GM21367 (cell line): Measurements from ENCODE around the gene FAAH.

ENCODE experiments used
- ATAC-seq: cut with Tn5 transposase; IDR thresholded peaks from one replicate; pipeline ENCODE4 v1.9.1; 2021; ENCODE audit not compliant: unreplicated experiment

Gene FAAH

DNA sequence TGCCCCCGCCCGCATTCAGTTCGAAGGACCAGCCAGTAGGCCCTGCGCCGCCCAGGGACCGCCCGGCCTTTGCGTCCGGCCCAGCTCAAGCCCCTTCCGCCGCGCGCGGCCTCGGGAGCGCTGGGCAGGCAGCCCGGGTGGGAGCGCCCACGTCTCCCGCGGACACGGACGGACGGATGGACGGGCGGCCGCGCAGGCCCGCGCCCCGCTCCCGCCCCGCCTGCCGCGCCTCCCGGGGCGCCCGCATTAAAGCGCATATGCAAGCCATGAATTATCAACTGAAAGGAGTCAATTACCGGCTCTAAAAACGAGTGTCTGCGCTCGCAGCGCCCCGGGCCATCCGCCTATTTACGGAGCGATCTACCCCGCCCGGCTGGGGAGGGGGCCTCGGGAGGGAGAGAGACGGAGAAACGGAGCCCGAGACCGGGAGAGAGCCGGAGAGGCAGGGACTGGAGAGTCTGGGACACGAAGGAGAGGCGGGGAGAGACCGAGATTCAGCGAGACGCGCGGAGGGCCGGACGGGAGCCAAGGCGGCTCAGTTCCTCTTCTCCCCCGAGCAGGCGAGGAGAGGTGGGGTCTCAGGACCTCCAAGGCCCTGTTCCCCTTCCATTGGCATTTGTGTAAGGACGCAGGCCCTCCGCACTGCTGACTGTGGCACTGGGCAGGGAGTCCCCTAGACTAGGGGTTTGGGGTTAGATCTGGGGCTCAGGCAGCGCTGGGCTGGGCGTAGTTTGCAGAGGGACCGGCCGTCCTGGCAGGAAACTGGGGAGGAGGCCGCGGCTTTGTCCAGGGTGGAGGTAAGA is 54.2 kb downstream of the FAAH start:
- ATAC-seq = no peak

DNA sequence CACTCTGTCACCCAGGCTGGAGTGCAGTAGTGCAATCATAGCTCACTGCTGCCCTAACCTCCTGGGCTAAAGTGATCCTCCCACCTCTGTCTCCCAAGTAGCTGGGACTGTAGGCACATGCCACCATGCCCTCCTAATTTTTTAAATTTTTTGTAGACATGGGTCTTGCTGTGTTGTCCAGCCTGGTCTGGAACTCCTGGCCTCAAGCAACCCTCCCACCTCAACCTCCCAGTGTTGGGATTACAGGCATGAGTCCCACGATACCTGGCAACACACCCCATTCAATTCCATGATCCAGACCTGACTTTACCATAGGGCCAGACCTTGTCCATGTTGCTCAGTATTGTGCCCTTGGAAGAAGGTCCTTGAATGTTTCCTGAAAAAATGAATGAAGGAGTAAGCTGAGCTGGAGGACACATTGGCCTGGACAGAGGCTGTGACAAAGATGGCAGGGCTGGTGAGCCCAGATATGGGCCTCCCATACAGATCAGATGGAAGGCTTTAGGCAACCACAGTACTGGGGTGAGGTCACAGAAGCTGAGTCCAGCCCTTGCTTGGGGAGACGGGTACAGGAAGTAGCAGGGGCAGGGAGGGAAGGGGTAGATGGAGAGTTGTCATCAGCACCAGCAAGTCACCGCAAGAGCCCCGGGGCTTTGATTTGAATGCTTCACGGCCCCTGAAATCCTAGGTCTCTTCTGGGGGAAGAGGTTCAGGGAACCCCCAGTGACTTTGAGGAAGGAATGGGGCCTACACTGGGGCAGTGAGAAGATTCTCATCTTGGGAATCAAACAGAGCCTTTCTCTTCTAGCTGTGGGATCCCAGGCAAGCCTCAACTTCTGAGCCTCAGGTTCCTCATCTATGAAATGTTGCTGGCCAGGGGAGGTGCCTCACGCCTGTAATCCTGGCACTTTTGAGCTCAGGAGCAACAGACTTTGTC is 55.4 kb downstream of the FAAH start:
- no peak for ATAC-seq

DNA sequence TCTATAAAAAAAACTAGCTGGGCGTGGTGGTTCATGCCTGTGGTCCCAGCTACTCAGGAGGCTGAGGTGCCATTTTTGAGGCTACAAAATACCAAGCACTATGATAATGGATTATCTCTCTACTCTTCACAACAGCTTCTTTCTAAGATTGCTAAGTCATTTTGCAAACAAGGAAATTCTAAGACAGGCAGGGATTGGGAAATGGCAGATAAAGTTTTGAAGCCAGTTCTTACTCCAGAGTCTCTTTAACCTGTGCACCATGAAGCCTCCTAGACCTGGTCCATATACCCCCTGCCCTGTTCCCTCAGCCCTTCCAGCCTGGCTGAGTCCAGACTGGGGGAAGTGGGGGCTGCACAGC is 56.0 kb downstream of the FAAH start:
- ATAC-seq = no peak

DNA sequence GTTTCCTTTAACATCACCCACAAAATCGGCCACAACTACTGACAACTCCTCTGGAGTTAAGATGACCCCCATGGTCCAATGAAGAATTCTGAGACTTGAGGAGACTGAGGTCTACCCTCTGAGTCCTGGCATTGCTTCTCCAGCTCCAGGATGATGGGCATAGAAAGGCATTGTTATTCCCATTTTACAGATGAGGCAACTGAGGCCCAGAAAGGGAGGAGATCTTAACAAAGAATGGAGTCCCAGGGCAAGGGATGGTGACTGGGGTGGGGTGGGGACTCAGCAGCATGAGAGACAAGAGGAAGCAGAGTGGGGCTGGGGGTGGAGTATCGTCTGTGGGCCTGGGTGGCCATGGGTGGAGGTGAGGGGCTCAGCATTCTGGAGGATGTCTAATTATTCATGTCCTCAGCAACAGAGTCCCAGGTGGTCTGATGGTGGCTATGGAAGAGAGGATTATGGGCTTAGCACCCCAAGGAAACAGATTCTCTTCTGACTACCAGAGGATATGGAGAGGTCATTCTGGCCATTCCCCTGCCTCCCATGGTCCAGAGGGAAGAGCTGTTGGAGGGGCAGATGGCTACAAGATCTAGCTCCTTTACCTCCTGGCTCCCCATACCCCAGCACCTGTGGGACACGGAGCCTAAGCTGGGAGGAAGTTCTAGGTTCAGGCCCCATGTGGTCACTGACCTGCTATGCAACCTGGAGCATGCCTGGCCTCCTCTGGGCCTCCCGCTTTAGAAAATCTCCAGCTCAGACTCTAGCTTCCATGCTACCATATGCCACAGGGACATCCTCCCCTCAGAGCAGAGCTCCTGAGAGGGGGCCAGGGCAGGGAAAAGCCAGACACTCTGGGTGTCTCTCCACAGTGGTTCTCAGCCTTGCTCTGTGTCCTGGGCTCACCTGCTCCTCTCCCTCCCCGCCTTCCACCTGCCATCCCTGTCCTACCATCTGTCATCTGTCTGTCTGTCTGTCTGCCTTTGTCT is 58.1 kb downstream of the FAAH start:
- no peak for ATAC-seq

GRCh38 chr1:46452931-46453325 is 58.8 kb downstream of the FAAH start:
- ATAC-seq = no peak

DNA sequence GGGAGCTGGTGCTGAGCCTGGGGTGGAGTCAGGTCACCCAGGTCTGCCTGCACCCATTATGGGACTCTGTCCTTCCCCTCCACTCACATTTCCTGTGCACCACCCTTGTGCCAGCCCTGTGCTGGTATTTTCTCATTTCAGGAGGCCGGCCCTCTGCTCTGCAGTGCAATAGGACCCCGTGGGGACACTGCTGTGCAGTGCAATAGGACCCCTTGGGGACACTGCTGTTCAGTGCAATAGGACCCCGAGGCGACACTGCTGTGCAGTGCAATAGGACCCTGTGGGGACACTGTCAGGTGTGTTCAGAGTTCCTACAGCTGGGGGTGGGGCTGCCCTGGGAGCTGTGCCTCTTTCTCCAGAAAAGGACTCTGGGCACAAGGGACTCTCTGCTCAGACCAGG is 59.3 kb downstream of the FAAH start:
- no peak for ATAC-seq

DNA sequence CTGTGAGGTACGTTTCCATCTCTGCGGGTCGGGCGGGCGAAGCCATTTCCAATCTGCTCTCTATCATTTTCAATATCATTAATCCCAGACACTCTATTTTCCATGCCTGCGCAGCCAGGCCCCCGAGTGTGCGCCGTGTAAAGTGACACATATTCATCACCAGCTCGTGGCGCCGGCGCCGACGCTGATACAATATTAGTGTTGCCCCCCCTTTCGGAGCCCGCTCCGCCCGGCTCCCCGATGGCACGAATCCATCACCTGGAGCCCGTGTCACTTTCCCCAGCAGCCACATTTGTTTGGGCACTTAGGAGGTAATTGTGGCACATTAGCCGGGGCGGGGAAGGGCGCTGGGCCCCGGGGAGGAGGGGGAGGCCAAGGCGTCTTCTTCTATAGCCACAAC is 61.8 kb downstream of the FAAH start:
- ATAC-seq = no peak

DNA sequence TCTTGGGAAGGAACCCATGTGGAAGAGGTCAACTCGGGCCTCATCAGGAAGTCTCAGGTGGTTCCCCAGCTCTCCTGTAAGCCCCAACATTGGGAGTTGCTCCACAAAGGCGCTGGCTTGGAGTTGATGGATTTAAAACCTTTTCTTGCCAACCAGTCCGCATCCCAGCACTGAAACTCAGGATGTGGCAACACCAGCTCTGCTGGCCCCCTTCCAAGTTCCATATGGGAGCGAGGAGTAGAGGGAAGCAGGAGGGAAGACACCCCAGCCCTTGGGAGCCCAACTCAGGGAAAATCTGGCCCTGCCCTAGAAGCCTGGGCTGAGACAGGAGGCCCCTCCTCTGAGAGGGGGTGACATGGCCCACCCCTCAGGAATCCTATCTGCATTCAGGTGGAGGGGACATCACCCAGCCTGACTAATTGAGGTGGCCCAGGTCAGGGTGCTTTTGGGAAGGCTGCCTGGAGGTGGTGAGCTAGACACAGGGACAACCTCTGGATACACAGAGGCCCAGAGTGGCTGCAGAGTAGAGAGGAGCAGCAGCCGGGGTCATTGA is 62.4 kb downstream of the FAAH start:
- ATAC-seq = no peak

- no peak for ATAC-seq
Measured at GRCh38 chr1:46457178-46457577, 63.1 kb downstream of the FAAH start.

DNA sequence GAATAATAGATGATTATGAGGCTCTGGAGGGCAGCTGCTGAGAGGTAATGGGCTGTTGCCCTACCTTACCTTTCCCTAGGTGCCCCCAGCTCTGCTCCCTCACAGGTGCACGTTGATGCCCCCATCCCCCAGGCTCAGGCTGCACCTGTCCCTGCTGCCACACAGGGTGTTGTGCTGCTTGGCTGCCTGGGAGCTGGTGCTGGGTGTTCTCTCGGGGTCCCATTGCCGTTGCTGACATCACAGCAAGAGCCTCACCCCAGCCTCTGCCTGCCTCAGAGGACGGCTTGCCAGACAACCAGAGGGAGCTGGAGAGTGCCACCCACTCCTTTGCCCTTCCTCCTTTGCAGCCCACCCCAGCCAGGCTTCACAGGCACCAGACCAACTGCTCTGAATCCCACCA is 64.1 kb downstream of the FAAH start:
- ATAC-seq = no peak

- ATAC-seq = no peak
Measured at GRCh38 chr1:46458846-46459245, 64.7 kb downstream of the FAAH start.

DNA sequence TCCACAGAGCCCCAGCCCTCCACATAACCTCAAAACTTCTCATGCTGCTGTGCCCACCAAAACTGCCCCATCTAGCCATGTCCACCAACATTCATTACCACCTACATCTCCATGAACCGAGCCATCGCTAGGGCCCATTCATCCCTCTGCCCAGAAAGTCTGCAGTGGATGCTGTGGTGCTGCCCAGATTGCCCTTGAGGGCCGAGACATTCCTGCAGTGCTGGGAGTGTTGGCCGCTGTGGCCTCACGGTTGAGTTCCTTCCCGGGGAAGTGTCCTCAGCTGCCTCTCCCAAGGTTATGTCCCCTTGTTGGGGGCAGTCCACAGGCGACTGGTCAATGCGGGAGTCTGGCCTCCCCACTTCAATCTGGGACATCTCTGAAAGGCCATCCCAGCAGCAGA is 65.2 kb downstream of the FAAH start:
- no peak for ATAC-seq

DNA sequence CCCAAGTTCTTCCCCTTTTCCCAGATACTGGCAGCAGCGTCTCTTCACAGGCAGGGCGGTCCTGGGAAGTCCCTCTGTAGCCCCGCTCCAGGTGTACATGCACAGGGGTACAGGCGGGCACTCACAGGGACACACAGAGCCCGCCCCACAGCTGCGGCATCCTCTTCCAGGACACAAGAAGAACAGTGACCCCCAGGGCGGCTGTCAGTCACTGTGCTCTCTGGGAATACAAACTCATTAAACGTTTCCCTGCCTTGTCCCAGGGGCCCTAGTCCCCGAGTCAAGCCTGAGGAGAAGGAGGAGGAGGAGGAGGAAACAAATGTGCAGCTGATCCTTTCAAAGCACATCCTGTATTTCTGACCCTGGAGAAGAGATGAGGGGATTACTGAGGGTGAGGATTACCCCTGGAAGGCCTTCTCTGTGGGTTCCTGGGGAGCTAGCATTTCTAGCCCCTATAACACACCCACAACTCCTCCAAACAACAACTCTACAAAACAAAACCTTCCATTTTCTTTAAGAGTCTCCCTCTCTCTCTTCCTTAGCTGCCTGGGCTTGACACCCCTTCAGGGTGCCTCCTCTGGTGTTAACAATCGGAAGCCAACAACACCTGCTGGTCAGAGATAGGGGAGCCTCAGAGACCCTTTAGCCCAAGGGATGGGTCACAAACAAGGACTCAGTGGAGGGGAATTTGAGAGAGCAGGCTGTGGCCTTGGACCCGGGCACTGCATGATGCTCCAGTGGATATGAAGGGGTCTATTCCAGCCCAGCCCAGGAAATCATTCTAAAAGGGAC is 67.1 kb downstream of the FAAH start:
- no peak for ATAC-seq

- no peak for ATAC-seq
Measured at GRCh38 chr1:46461809-46462448, 67.8 kb downstream of the FAAH start.
